ENCODE data around the gene ATXN1. TPM values are rescaled to one million over a fixed set of nuclear protein-coding genes. Genes with fewer than 3 reads are reported as not detected.

The ATXN1 gene
- total RNA-seq, 5 donors from 2014 or later (not counting 1 experiment from before 2014, with no cell fraction given): 65.1 to 101 (median 77.5) TPM

DNA sequence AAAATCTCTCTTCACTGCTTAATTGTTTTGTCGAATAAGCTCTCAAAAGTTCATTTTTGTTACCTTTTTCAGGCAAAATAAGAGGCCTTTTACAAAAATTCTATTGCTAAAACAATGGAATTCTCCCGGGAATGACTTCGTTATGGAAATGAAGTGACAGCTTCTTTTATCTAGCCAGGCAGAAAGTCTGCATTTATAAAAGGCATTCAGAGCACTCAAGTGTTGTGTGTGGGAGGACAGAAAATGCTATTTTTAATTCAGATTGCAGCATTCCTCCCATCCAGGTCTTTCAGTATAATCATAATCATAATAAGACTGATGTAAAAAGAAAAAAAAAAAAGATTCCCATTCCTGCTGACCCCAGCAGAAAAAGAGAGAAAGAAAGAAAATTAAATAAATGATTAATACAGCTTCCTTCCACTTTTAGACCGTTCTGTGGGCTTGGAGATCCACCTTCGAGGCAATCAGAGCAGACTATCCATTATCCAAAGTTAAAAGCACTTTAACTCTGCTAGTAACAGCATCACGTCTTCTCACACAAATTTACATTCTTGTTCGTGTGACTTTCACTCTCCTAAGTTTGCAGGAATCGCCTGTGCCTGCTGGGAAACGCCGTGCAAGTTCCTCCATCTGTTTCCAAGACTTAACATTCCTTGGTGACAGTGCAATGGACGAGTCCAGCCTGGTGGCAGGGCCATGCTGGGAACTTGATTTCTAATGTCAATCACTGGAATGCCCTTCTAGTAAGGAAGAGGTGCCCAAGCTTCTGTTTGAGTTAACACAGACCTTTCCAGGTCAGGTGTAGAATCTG lies 264.1 kb downstream of the ATXN1 start:
- ATAC-seq (replicated peaks in 1 of 4) (no peak), DNase-seq (no peak)
- CTCF ChIA-PET: interaction anchor here in 1 of 2 donors (0.5 kb wide), 1 partner anchor 8 kb away, joined by 3 read pairs; no protein-coding TSS in a partner anchor
- peaks cover 7 to 10% of the 10 kb centered on the region in 2 experiments for H3K4me1 ChIP-seq (ENCODE audit: control insufficient read depth in 1 of 2, extremely low read depth in 1 of 2, insufficient read depth in 2 of 2, low read length in 2 of 2)
- H3K36me3 ChIP-seq (ENCODE audit: control insufficient read depth in 2 of 2, extremely low read depth in 1 of 2, insufficient read depth in 1 of 2, low read length in 1 of 2): no peaks in the 10 kb centered on the region
- WGBS (ENCODE audit: insufficient coverage): 90% methylated on average over 8 of the region's 11 CpGs
- no peak overlapping the region for H3K27ac Mint-ChIP-seq
- H3K4me1 Mint-ChIP-seq: peaks cover 30 to 40% (median 38%) of the 10 kb centered on the region in 3 donors
- no peaks in the 10 kb centered on the region for H3K27me3 Mint-ChIP-seq
- no peaks in the 10 kb centered on the region for H3K9me3 Mint-ChIP-seq
- no peak overlapping the region for H3K27ac ChIP-seq (ENCODE audit: low read length)
- peaks cover 20% of the 10 kb centered on the region for H3K36me3 Mint-ChIP-seq
- H3K4me3 ChIP-seq (ENCODE audit: control insufficient read depth in 1 of 2, extremely low read depth in 1 of 2, low read length in 1 of 2): no peak overlapping the region
- no peak overlapping the region for H3K4me3 Mint-ChIP-seq
- no peaks in the 10 kb centered on the region for H3K27me3 ChIP-seq (replicated peaks in 1 of 2; ENCODE audit: control insufficient read depth in 2 of 2, extremely low read depth in 1 of 2, insufficient read depth in 2 of 2, low read length in 1 of 2)
- H3K9me3 ChIP-seq: no peaks in the 10 kb centered on the region
- POLR2A ChIA-PET: no interaction called here

DNA sequence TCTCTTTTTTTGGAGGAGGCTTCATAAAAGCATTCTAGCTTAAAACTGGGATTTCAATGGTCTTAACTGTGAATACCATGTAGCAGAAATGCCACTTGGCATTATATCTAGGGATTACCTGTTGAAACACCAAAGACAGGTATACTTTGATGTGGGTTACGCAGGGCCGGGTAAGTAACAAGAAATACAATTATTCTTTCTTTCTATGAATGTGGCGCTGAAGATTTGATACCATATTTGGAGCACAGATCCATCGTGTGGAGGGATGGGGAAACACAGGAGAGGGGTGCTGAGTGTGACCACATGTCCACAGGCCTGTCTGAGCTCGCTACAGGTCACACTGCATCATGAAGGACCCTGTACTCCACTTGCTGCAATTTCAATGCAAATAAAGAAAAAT lies 265.1 kb downstream of the ATXN1 start:
- no peak overlapping the region for H3K27ac ChIP-seq (ENCODE audit: low read length)
- Mint-ChIP-seq H3K27me3 (no peaks in the 10 kb centered on the region), H3K9me3 (no peaks in the 10 kb centered on the region), H3K4me3 (no peak overlapping the region), H3K27ac (no peak overlapping the region), H3K36me3 (peaks cover 16% of the 10 kb centered on the region), H3K4me1 (peaks cover 30 to 41% (median 40%) of the 10 kb centered on the region in 3 donors)
- peak in 2 of 4 experiments; percentile 36 to 72 for ATAC-seq (replicated peaks in 1 of 4)
- ChIA-PET CTCF (interaction anchor here (0.5 to 1.1 kb wide), 5 partner anchors 12 to 882 kb away, joined by 3 to 5 read pairs (median 3); no protein-coding TSS in a partner anchor), POLR2A (interaction anchor here (0.6 kb wide), 2 partner anchors 219 to 225 kb away, joined by 4 to 5 read pairs; no protein-coding TSS in a partner anchor)
- H3K4me3 ChIP-seq (ENCODE audit: control insufficient read depth in 1 of 2, extremely low read depth in 1 of 2, low read length in 1 of 2): no peak overlapping the region
- 0% methylated on average over 1 of the region's 5 CpGs for WGBS (ENCODE audit: insufficient coverage)
- no peaks in the 10 kb centered on the region for H3K36me3 ChIP-seq (ENCODE audit: control insufficient read depth in 2 of 2, extremely low read depth in 1 of 2, insufficient read depth in 1 of 2, low read length in 1 of 2)
- H3K27me3 ChIP-seq (replicated peaks in 1 of 2; ENCODE audit: control insufficient read depth in 2 of 2, extremely low read depth in 1 of 2, insufficient read depth in 2 of 2, low read length in 1 of 2): no peaks in the 10 kb centered on the region
- no peaks in the 10 kb centered on the region for H3K9me3 ChIP-seq
- H3K4me1 ChIP-seq (ENCODE audit: control insufficient read depth in 1 of 2, extremely low read depth in 1 of 2, insufficient read depth in 2 of 2, low read length in 2 of 2): peaks cover 7 to 10% of the 10 kb centered on the region in 2 experiments
- peak in 3 of 35 experiments; percentile 6 to 52 (median 20) for DNase-seq

DNA sequence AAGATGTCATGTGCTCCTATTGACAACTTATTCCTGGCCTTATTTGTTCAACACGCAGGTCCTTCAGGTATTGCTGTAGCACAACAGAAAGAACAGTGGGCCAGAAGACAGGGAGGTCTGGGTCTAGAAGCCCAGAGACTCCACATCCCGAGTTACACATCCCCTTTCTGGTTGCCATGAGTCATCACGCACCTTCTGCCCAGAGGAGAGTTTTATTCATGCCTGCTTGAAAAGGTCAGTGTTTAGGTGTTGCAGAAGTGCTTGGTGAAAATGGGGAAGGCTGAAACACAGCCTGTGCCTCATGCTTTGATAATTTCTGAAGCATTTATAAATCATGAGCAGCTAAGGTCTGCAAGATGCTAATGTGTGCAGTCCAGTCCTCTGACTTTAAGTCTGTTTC lies 266.5 kb downstream of the ATXN1 start:
- peaks cover 36 to 50% (median 50%) of the 10 kb centered on the region in 3 donors for H3K4me1 Mint-ChIP-seq

DNA sequence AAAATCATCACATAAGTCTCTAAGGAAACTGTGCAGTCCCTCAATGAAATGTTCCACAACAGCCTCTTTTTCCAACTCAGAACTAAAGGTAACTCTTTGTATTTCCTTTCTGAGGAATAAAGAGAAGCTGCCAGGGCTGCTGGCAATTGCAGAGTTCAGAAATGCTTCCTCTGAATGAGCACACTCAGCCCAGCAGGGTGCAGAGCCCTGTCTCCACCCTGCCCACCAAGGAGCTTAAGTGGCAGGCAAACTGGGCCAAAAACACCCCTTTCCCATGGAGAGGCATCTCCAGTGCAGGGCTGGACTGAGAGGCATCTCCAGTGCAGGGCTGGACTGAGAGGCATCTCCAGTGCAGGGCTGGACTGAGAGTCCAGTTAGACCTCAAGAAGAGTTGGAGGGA lies 267.5 kb downstream of the ATXN1 start:
- Histone ChIP-seq H3K27ac (ENCODE audit: low read length) (no peak overlapping the region), H3K27me3 (replicated peaks in 1 of 2; ENCODE audit: control insufficient read depth in 2 of 2, extremely low read depth in 1 of 2, insufficient read depth in 2 of 2, low read length in 1 of 2) (no peaks in the 10 kb centered on the region), H3K36me3 (ENCODE audit: control insufficient read depth in 2 of 2, extremely low read depth in 1 of 2, insufficient read depth in 1 of 2, low read length in 1 of 2) (no peaks in the 10 kb centered on the region), H3K4me1 (ENCODE audit: control insufficient read depth in 1 of 2, extremely low read depth in 1 of 2, insufficient read depth in 2 of 2, low read length in 2 of 2) (peaks cover 10 to 13% of the 10 kb centered on the region in 2 experiments), H3K9me3 (no peaks in the 10 kb centered on the region), H3K4me3 (ENCODE audit: control insufficient read depth in 1 of 2, extremely low read depth in 1 of 2, low read length in 1 of 2) (no peak overlapping the region)
- Mint-ChIP-seq H3K27ac (no peak overlapping the region), H3K36me3 (peaks cover under 1% of the 10 kb centered on the region), H3K9me3 (no peaks in the 10 kb centered on the region), H3K4me1 (peaks cover 44 to 60% (median 60%) of the 10 kb centered on the region in 3 donors), H3K27me3 (no peaks in the 10 kb centered on the region), H3K4me3 (no peak overlapping the region)
- POLR2A ChIA-PET: interaction anchor here in 1 of 2 donors (0.6 kb wide), 1 partner anchor 172 kb away, joined by 3 read pairs; no protein-coding TSS in a partner anchor
- ATAC-seq (replicated peaks in 1 of 4): no peak
- CTCF ChIA-PET: interaction anchor here in 1 of 2 donors (0.7 to 1.4 kb wide), 2 partner anchors 17 to 129 kb away, joined by 3 to 4 read pairs; no protein-coding TSS in a partner anchor
- no peak for DNase-seq

More for the DNA sequence above, 266.5 kb downstream of the ATXN1 start:
- ATAC-seq (replicated peaks in 1 of 4) (no peak), DNase-seq (no peak)
- 60% methylated on average over 1 of the region's 3 CpGs for WGBS (ENCODE audit: insufficient coverage)
- POLR2A ChIA-PET: no interaction called here
- Mint-ChIP-seq H3K27me3 (no peaks in the 10 kb centered on the region), H3K27ac (peak overlapping the region in 1 of 2 donors; percentile 41), H3K36me3 (peaks cover 9% of the 10 kb centered on the region), H3K4me3 (no peak overlapping the region), H3K9me3 (no peaks in the 10 kb centered on the region)
- Histone ChIP-seq H3K4me1 (ENCODE audit: control insufficient read depth in 1 of 2, extremely low read depth in 1 of 2, insufficient read depth in 2 of 2, low read length in 2 of 2) (peaks cover 7 to 12% of the 10 kb centered on the region in 2 experiments), H3K36me3 (ENCODE audit: control insufficient read depth in 2 of 2, extremely low read depth in 1 of 2, insufficient read depth in 1 of 2, low read length in 1 of 2) (no peaks in the 10 kb centered on the region), H3K9me3 (no peaks in the 10 kb centered on the region), H3K4me3 (ENCODE audit: control insufficient read depth in 1 of 2, extremely low read depth in 1 of 2, low read length in 1 of 2) (no peak overlapping the region), H3K27ac (ENCODE audit: low read length) (no peak overlapping the region), H3K27me3 (replicated peaks in 1 of 2; ENCODE audit: control insufficient read depth in 2 of 2, extremely low read depth in 1 of 2, insufficient read depth in 2 of 2, low read length in 1 of 2) (no peaks in the 10 kb centered on the region)
- CTCF ChIA-PET: interaction anchor here in 1 of 2 donors (1.1 kb wide), 1 partner anchor 10 kb away, joined by 3 read pairs; no protein-coding TSS in a partner anchor

DNA sequence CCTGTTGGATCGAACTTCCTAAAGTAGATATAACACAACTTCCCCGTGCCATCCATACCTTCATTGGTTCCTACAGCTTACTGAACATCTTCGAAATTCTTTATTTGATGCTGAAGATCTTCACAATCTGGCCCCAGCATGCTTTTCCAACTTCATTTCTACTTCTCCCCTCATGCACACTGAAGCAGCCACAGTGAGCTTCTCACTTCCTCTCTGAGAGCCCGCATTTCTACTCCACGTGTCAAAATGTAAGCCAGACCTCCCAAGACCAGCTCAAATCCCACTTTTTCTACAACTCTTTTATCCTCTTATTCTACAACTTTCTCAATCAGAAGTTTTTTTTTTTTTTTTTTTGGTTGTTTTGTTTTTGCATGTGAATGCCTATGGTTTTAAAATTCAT lies 268.1 kb downstream of the ATXN1 start:
- Mint-ChIP-seq H3K27me3 (no peaks in the 10 kb centered on the region), H3K36me3 (no peaks in the 10 kb centered on the region), H3K27ac (no peak overlapping the region), H3K9me3 (no peaks in the 10 kb centered on the region), H3K4me1 (peaks cover 51 to 64% (median 64%) of the 10 kb centered on the region in 3 donors), H3K4me3 (no peak overlapping the region)
- 86% methylated on average over 4 of the region's 5 CpGs for WGBS (ENCODE audit: insufficient coverage)
- no peak for ATAC-seq (replicated peaks in 1 of 4)
- Histone ChIP-seq H3K27ac (ENCODE audit: low read length) (no peak overlapping the region), H3K4me3 (ENCODE audit: control insufficient read depth in 1 of 2, extremely low read depth in 1 of 2, low read length in 1 of 2) (no peak overlapping the region), H3K9me3 (no peaks in the 10 kb centered on the region), H3K27me3 (replicated peaks in 1 of 2; ENCODE audit: control insufficient read depth in 2 of 2, extremely low read depth in 1 of 2, insufficient read depth in 2 of 2, low read length in 1 of 2) (no peaks in the 10 kb centered on the region), H3K36me3 (ENCODE audit: control insufficient read depth in 2 of 2, extremely low read depth in 1 of 2, insufficient read depth in 1 of 2, low read length in 1 of 2) (no peaks in the 10 kb centered on the region), H3K4me1 (ENCODE audit: control insufficient read depth in 1 of 2, extremely low read depth in 1 of 2, insufficient read depth in 2 of 2, low read length in 2 of 2) (peaks cover 15 to 16% of the 10 kb centered on the region in 2 experiments)
- ChIA-PET POLR2A (interaction anchor here in 1 of 2 donors (1.2 kb wide), 1 partner anchor 21 kb away, joined by 4 read pairs; no protein-coding TSS in a partner anchor), CTCF (interaction anchor here in 1 of 2 donors (0.7 to 1.4 kb wide), 3 partner anchors 18 to 204 kb away, joined by 3 to 4 read pairs (median 4); no protein-coding TSS in a partner anchor)
- DNase-seq: no peak

DNA sequence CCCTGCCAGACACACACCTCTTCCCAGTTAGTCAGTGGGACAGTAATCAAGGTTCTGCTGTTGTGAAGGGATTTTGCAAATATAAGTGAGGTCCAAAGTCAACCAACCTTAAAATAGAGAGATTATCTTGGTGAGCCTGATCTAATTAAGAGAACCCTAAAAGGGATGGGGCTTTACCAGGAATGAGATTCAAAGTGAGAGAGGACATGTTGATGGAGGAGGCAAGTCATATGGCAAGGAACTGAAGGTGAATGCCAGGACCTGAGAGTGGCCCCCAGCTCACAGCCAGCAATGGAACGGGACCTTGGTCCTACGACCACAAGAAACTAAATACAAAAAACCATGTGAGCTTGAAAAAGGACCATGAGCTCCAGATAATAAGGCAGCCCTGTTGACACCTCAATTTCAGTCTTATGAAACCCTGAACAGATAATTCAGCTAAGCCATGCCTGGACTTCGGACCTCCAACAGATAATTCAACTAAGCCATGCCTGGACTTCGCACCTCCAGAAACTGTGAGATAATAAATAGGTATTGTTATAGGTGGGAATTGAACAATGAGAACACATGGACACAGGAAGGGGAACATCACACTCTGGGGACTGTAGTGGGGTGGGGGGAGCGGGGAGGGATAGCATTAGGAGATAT lies 269.5 kb downstream of the ATXN1 start:
- peaks cover 22 to 23% of the 10 kb centered on the region in 2 experiments for H3K4me1 ChIP-seq (ENCODE audit: control insufficient read depth in 1 of 2, extremely low read depth in 1 of 2, insufficient read depth in 2 of 2, low read length in 2 of 2)

More for the DNA sequence above, 269.5 kb downstream of the ATXN1 start:
- Histone ChIP-seq H3K27ac (ENCODE audit: low read length) (no peak overlapping the region), H3K4me3 (ENCODE audit: control insufficient read depth in 1 of 2, extremely low read depth in 1 of 2, low read length in 1 of 2) (no peak overlapping the region), H3K36me3 (ENCODE audit: control insufficient read depth in 2 of 2, extremely low read depth in 1 of 2, insufficient read depth in 1 of 2, low read length in 1 of 2) (no peaks in the 10 kb centered on the region), H3K27me3 (replicated peaks in 1 of 2; ENCODE audit: control insufficient read depth in 2 of 2, extremely low read depth in 1 of 2, insufficient read depth in 2 of 2, low read length in 1 of 2) (no peaks in the 10 kb centered on the region), H3K9me3 (no peaks in the 10 kb centered on the region)
- Mint-ChIP-seq H3K27me3 (no peaks in the 10 kb centered on the region), H3K27ac (peak overlapping the region in 1 of 2 donors; percentile 8), H3K4me3 (no peak overlapping the region), H3K36me3 (no peaks in the 10 kb centered on the region), H3K9me3 (no peaks in the 10 kb centered on the region), H3K4me1 (peaks cover 64 to 76% (median 73%) of the 10 kb centered on the region in 3 donors)
- ATAC-seq (replicated peaks in 1 of 4) (no peak), DNase-seq (no peak)
- WGBS (ENCODE audit: insufficient coverage): 92% methylated on average over 3 of the region's 5 CpGs
- ChIA-PET CTCF (no interaction called here), POLR2A (no interaction called here)
